GM12878 (cell line): ENCODE results near the gene CCDC12. TPM values are rescaled to one million over a fixed set of nuclear protein-coding genes. Genes with fewer than 3 reads are reported as not detected.

Experiments used
- ATAC-seq: fragments of 200-7000 bp; cut with Tn5 transposase; 3 replicates; pipeline ENCODE4 v1.9.1; 2020; ENCODE audit warnings: mild to moderate bottlenecking, moderate library complexity
- BruUV-seq: library from RNA; stranded (reverse); fragments of 400-500 nt; replicated peaks from 2 replicates; lab custom pipeline; 2021; lab: Mats Ljungman, UMichigan
- CTCF ChIA-PET: fragments of 300-600 bp; sonication (Branson Sonifier 250); formaldehyde crosslinking; extraction: SDS; loops from one replicate; lab custom pipeline; 2021; ENCODE audit warnings: inconsistent platforms; lab: Yijun Ruan, JAX
- POLR2A ChIA-PET: fragments of 350-600 bp; formaldehyde crosslinking; extraction: SDS; loops from one replicate; lab custom pipeline; 2021; ENCODE audit warnings: inconsistent platforms; lab: Charles Lee
- RAD21 ChIA-PET: fragments of 300-600 bp; sonication (Branson Sonifier 250); formaldehyde crosslinking; loops from one replicate; lab custom pipeline; 2023; ENCODE audit warnings: antibody characterized with exemption; ENCODE audit not compliant: unreplicated experiment; lab: Charles Lee
- SMC1A ChIA-PET: fragments of 300-600 bp; sonication (Branson Sonifier 250); formaldehyde crosslinking; loops from one replicate; lab custom pipeline; 2023; ENCODE audit not compliant: unreplicated experiment, uncharacterized antibody; lab: Charles Lee
- DNase-seq: peaks from one replicate; pipeline ENCODE4 v3.0.0-alpha.2; 2011; ENCODE audit warnings: low read depth, low spot score
- FAIRE-seq: peaks from 3 replicates; lab custom pipeline; 2011; peaks lifted over from hg19 to GRCh38; lab: Jason Lieb, UNC
- H2AFZ ChIP-seq: 2 replicates; pipeline ENCODE4 v1.6.0; 2011; ENCODE audit warnings: low read depth, low read length, control low read depth; ENCODE audit not compliant: control insufficient read depth
- H3K27ac ChIP-seq: 2 replicates; pipeline ENCODE4 v1.5.1; 2011; ENCODE audit warnings: control low read depth; ENCODE audit not compliant: control insufficient read depth, insufficient read depth
- H3K27me3 ChIP-seq, 2 experiments: replicated peaks in 1 of 2; 2 replicates each; pipeline versions ENCODE4 v1.6.0 to v1.6.1; 2011; ENCODE audit warnings: low read length in 1 of 2; ENCODE audit not compliant: control insufficient read depth in 2 of 2, insufficient read depth in 2 of 2
- H3K36me3 ChIP-seq, 2 experiments: 2 replicates each; pipeline ENCODE4 v1.5.1; 2011; ENCODE audit warnings: low read length in 1 of 2; ENCODE audit not compliant: control insufficient read depth in 2 of 2, insufficient read depth in 2 of 2
- H3K4me1 ChIP-seq: 2 replicates; pipeline ENCODE4 v1.6.1; 2011; ENCODE audit warnings: mild to moderate bottlenecking, low read length, moderate library complexity, mixed read lengths; ENCODE audit not compliant: control insufficient read depth, insufficient read depth
- H3K4me2 ChIP-seq: 2 replicates; pipeline ENCODE4 v1.6.0; 2011; ENCODE audit warnings: control low read depth; ENCODE audit not compliant: control insufficient read depth, insufficient read depth
- H3K4me3 ChIP-seq: fragments of 200-600 bp; sonication (generic); 2 replicates; pipeline ENCODE4 v1.5.1; 2016
- H3K79me2 ChIP-seq: 2 replicates; pipeline ENCODE4 v1.6.0; 2011; ENCODE audit warnings: low read length; ENCODE audit not compliant: control insufficient read depth, insufficient read depth
- H3K9ac ChIP-seq: 2 replicates; pipeline ENCODE4 v1.8.0; 2011; ENCODE audit warnings: low read length, control low read depth, mixed read lengths; ENCODE audit not compliant: control insufficient read depth, insufficient read depth
- H3K9me3 ChIP-seq: replicated peaks from 3 replicates; pipeline ENCODE4 v1.5.1; 2011; ENCODE audit warnings: mild to moderate bottlenecking, low read length; ENCODE audit not compliant: control insufficient read depth, insufficient read depth
- H4K20me1 ChIP-seq: 2 replicates; pipeline ENCODE4 v1.6.0; 2011; ENCODE audit not compliant: control insufficient read depth, insufficient read depth
- BMI1 ChIP-seq: fragments of 450-650 bp; IDR thresholded peaks from 2 replicates; pipeline ENCODE4 v1.6.1; 2016; ENCODE audit warnings: mild to moderate bottlenecking, moderate library complexity, borderline replicate concordance
- E2F8 ChIP-seq: fragments of 450-650 bp; IDR thresholded peaks from 2 replicates; pipeline ENCODE4 v1.6.1; 2018; ENCODE audit warnings: mild to moderate bottlenecking, low read depth, moderate library complexity; ENCODE audit not compliant: partially characterized antibody
- ESRRA ChIP-seq: IDR thresholded peaks from 2 replicates; pipeline ENCODE4 v1.6.1; 2012; ENCODE audit warnings: mild to moderate bottlenecking, low read length, improper control_type of control experiment
- MEF2A ChIP-seq: IDR thresholded peaks from 2 replicates; pipeline ENCODE4 v1.6.1; 2011; ENCODE audit warnings: low read depth, mild to moderate bottlenecking, low read length, moderate library complexity; ENCODE audit not compliant: insufficient read depth
- NBN ChIP-seq: fragments of 450-650 bp; IDR thresholded peaks from 2 replicates; pipeline ENCODE4 v1.6.1; 2016
- NR2F1 ChIP-seq: fragments of 450-650 bp; conservative IDR thresholded peaks from 2 replicates; pipeline ENCODE4 v1.6.1; 2017; ENCODE audit warnings: mild to moderate bottlenecking
- POLR2AphosphoS5 ChIP-seq: IDR thresholded peaks from 2 replicates; pipeline ENCODE4 v1.6.1; 2011; ENCODE audit warnings: mild to moderate bottlenecking, low read length, inconsistent platforms
- RELA ChIP-seq: fragments of 450-650 bp; IDR thresholded peaks from 2 replicates; pipeline ENCODE4 v1.8.0; 2014; ENCODE audit warnings: borderline replicate concordance; ENCODE audit not compliant: partially characterized antibody
- SRF ChIP-seq, 2 experiments: IDR thresholded peaks; 2 replicates each; pipeline ENCODE4 v1.6.1; 2011; ENCODE audit warnings: low read depth in 2 of 2, low read length in 2 of 2, mild to moderate bottlenecking in 1 of 2, moderate library complexity in 1 of 2
- TARDBP ChIP-seq: IDR thresholded peaks from 2 replicates; pipeline ENCODE4 v1.6.1; 2016; ENCODE audit warnings: borderline replicate concordance
- ZNF687 ChIP-seq: fragments of 450-650 bp; IDR thresholded peaks from 2 replicates; pipeline ENCODE4 v1.6.1; 2017; ENCODE audit warnings: mild to moderate bottlenecking, moderate library complexity
- WGBS: methylation state at CpG from one replicate; pipeline ENCODE4 v1.1.6; 2016; ENCODE audit warnings: low lambda C conversion rate; ENCODE audit not compliant: insufficient replicate concordance, insufficient coverage; ENCODE audit errors: missing lambda C conversion rate; 5-methylcytosine and 5-hydroxymethylcytosine counted together
- in situ Hi-C: fragments of 300-500 bp; cut with MboI; formaldehyde crosslinking; loops from 9 replicates; pipeline ENCODE4 v1.14.3; 2018; ENCODE audit warnings: mixed read lengths
- intact Hi-C: fragments of 100-400 bp; cut with micrococcal nuclease; formaldehyde crosslinking; loops from one replicate; pipeline ENCODE4 v1.14.2; 2022; ENCODE audit not compliant: unreplicated experiment
- polyA plus RNA-seq, 11 experiments: library from polyadenylated mRNA; depleted of rRNA in 4 of 11; unstranded in 6 of 11; stranded (reverse) in 5 of 11; fragments of >200 nt; fragmentation: Nextera tagmentation in 4 of 11; fragmentation: Illumina TruSeq in 1 of 11; extraction: Ambion mirVana in 4 of 11; extraction: Trizol in 1 of 11; gene quantifications; 1 replicate in 1 of 11; 2 replicates in 10 of 11; pipeline versions ENCODE4 v1.2.1 to v1.2.3, GENCODE V29; 2011 to 2016; ENCODE audit warnings: inconsistent platforms in 2 of 11, missing spikeins in 2 of 11, low read depth in 1 of 11
- total RNA-seq, 4 experiments: library from RNA; depleted of rRNA in 3 of 4; stranded (reverse); fragments of >200 nt in 3 of 4; fragmentation: Illumina TruSeq in 1 of 4; extraction: Trizol in 1 of 4; gene quantifications; 2 replicates each; pipeline versions ENCODE4 v1.2.1 to v1.2.3, GENCODE V29; 2013 to 2021

Gene CCDC12
- total and polyA plus RNA-seq, 10 of the 15 experiments (the other 5 are each of a cell fraction or from before 2014, with no cell fraction given): 9.2 to 91.4 (median 61.3) TPM

DNA sequence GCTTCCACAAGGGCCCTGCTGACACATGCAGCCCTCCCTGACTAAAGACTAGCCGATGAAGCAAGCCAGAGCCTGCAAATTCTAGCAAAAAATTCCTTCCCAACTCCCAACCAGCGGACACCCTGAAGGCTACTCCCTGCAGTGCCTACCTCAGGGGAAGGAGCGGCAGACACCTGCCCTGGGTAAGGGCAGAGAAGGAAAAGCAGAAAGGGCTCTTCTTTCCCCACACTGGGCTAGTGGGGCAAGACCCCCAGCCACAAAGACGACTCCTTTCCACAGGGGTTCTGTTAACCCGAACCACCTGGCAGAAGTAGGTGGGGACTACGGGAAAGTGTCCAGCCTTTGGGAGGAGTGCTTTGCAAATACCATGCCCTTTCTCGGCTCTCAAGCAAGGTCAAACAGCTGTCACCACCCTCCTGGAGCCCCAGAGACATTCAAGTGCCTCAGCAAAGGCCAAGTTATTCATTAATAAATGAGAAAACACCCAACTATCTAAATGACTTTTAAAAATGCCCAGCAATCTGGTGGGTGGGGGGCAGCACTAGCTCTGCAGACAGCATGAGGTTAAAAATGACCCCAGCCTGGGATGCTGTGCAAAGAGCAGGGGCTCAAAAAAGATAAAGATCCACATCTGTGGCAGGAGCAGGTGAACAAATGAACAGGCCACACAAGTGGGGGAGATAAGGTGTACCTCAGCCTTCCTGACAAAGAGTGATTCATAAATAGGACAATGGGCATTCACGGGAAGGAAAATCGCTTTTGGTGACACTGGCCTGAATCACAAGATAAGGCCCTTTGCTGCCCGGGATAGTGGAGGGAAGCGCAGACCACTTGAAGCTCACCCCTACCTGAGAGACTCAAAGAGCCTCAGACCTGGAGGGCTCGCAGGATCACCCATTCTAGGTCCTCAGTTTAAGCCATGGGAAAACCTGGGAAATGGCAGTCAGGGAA lies 33.0 kb downstream of the CCDC12 start:
- TF ChIP-seq NBN (0 out of 2 replicates have a peak, but pooled peaks have one; percentile 20), ESRRA (peak; percentile 76; the same call in 1 of the 2 replicates), NR2F1 (peak; percentile 78; the same call in 1 of the 2 replicates), MEF2A (no peak), RELA (peak; percentile 28), SRF (IDR thresholded peaks at IDR 0.05; ENCODE audit: low read depth in 2 of 2, low read length in 2 of 2) (no peak), E2F8 (no peak), POLR2AphosphoS5 (peak; percentile 11; the same call in 1 of the 2 replicates), TARDBP (no peak), ZNF687 (no peak; the same call in none of the 2 replicates), BMI1 (no peak)
- SMC1A ChIA-PET: interaction anchor here (0.6 to 6.8 kb wide), 10 partner anchors 8 to 46 kb away, joined by 3 to 53 read pairs (median 4); partner anchors contain the start of gene CCDC12
- peaks cover 6% of the 10 kb centered on the region; the same call in 1 of the 2 replicates for H4K20me1 ChIP-seq
- H3K36me3 ChIP-seq: peaks cover 34 to 50% of the 10 kb centered on the region in 2 experiments
- 52% methylated on average over 12 of the region's 12 CpGs for WGBS
- peaks cover 31% of the 10 kb centered on the region for H3K4me1 ChIP-seq
- DNase-seq: no peak
- H3K9ac ChIP-seq: no peak overlapping the region
- FAIRE-seq: no peak
- peaks cover 89% of the 10 kb centered on the region for H3K79me2 ChIP-seq
- no peak overlapping the region for H3K4me3 ChIP-seq
- no peaks in the 10 kb centered on the region; the same call in 2 of the 3 replicates for H3K9me3 ChIP-seq
- no peaks in the 10 kb centered on the region for H3K27me3 ChIP-seq
- BruUV-seq: no TSS peak
- CTCF ChIA-PET: interaction anchor here (1.2 to 1.6 kb wide), 3 partner anchors 10 to 34 kb away, joined by 3 to 16 read pairs (median 4); no protein-coding TSS in a partner anchor
- ATAC-seq: peak; percentile 68
- intact Hi-C loops: no loop called here
- RAD21 ChIA-PET: interaction anchor here (1.0 to 1.9 kb wide), 3 partner anchors 13 to 17 kb away, joined by 6 to 9 read pairs (median 9); no protein-coding TSS in a partner anchor
- POLR2A ChIA-PET: interaction anchor here (0.6 to 5.2 kb wide), 6 partner anchors 9 to 439 kb away, joined by 3 to 44 read pairs (median 6); partner anchors contain the start of gene NBEAL2
- in situ Hi-C loops: no loop called here
- H3K27ac ChIP-seq: peak overlapping the region; percentile 50
- H3K4me2 ChIP-seq: no peak overlapping the region
- no peak overlapping the region for H2AFZ ChIP-seq
